ENCODE data around the gene PGPEP1.

DNA sequence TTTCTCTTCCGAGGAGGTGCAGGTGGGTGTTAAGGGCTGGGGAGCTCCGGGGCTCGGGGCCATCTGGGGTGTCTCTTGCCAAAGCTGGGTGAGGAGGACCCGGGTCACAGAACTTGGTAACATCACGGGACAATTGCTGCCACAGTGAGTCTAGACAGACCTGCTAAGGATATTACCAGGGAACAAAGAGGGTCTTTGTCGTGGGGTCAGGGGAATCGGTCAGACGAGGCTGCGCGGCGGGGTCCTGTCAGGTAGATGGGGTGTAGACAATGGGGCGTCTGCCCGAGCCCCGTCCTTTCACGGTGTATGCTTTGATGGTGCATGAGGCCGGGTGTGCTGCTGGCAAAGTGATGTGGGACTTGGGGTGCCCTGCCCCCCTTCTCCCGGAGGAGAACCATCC lies 7.8 kb downstream of the PGPEP1 start:
- TF ChIP-seq CTCF (conservative IDR thresholded peaks at IDR 0.05; ENCODE audit: low read depth, low read length) = no peak
- no peak for TF ChIP-seq EZH2phosphoT487 (IDR thresholded peaks at IDR 0.05; ENCODE audit: borderline replicate concordance, low read length)
- TF ChIP-seq EZH2 (IDR thresholded peaks at IDR 0.05; ENCODE audit: low read length, unreplicated experiment) = no peak
